SKM-1 (cell line): ENCODE results near the gene FCRLB.
"Not testable (repeated sequence)": the region's sequence is repeated elsewhere in the genome, so short reads cannot be mapped to it uniquely, and the experiment has no call there.

Experiments used
- DNase-seq: peaks from one replicate; lab custom pipeline; 2025; ENCODE audit not compliant: unreplicated experiment; lab: John Stamatoyannopoulos, UW

FCRLB gene

GRCh38 chr1:161718559-161719324, 2.6 kb upstream of the FCRLB start:
- DNase-seq, result peak; percentile 63

GRCh38 chr1:161719325-161719611, 2.1 kb upstream of the FCRLB start:
- no peak for DNase-seq

- no peak for DNase-seq
Measured at GRCh38 chr1:161720422-161720821, 922 bp upstream of the FCRLB start.

- DNase-seq, result peak; percentile 54
Measured at GRCh38 chr1:161721738-161722343, 497 bp downstream of the FCRLB start.

GRCh38 chr1:161722406-161722805, 1.1 kb downstream of the FCRLB start:
- no peak for DNase-seq

- no peak for DNase-seq
Measured at GRCh38 chr1:161723459-161724141, 2.3 kb downstream of the FCRLB start.

GRCh38 chr1:161725258-161725907, 4.0 kb downstream of the FCRLB start:
- DNase-seq, result not testable (repeated sequence)

- DNase-seq, result no peak
Measured at GRCh38 chr1:161725908-161726472, 4.6 kb downstream of the FCRLB start.

- DNase-seq, result no peak
Measured at GRCh38 chr1:161726473-161727255, 5.3 kb downstream of the FCRLB start.

GRCh38 chr1:161727256-161727924, 6.0 kb downstream of the FCRLB start:
- DNase-seq, result no peak

GRCh38 chr1:161728376-161729226, 7.3 kb downstream of the FCRLB start:
- DNase-seq, result no peak

- no peak for DNase-seq
Measured at GRCh38 chr1:161730050-161730564, 8.8 kb downstream of the FCRLB start.

GRCh38 chr1:161731241-161731640, 9.9 kb downstream of the FCRLB start:
- DNase-seq, result no peak

GRCh38 chr1:161731981-161732718, 10.8 kb downstream of the FCRLB start:
- DNase-seq, result no peak

GRCh38 chr1:161733526-161733925, 12.2 kb downstream of the FCRLB start:
- no peak for DNase-seq

- DNase-seq, result no peak
Measured at GRCh38 chr1:161735837-161736236, 14.5 kb downstream of the FCRLB start.

- DNase-seq, result no peak
Measured at GRCh38 chr1:161736335-161736969, 15.1 kb downstream of the FCRLB start.

GRCh38 chr1:161737625-161738024, 16.3 kb downstream of the FCRLB start:
- no peak for DNase-seq
